ENCODE results near the gene PARK7. TPM values are rescaled to one million over a fixed set of nuclear protein-coding genes. Genes with fewer than 3 reads are reported as not detected.

Gene PARK7
- total RNA-seq, 2 experiments from 2014 or later = 138 to 306 TPM

- CTCF ChIA-PET (ENCODE audit: unreplicated experiment) = no interaction called here
- BruUV-seq (replicated peaks) = no TSS peak
- intact Hi-C loops (cut with micrococcal nuclease; ENCODE audit: unreplicated experiment) = loop anchor here (5.0 kb wide), 1 partner anchor 192 kb away; the partner anchor contains the start of gene VAMP3
These were observed 3.0 kb downstream of the PARK7 start for GRCh38 chr1:7964476-7964875.

GRCh38 chr1:7967196-7967595, 5.7 kb downstream of the PARK7 start:
- H3K27ac ChIP-seq (ENCODE audit: low read depth, low read length, poor library complexity, severe bottlenecking) = no peak overlapping the region
- no peaks in the 10 kb centered on the region for H3K9me3 ChIP-seq (ENCODE audit: low read length)
- peaks cover 32% of the 10 kb centered on the region for H3K4me1 ChIP-seq (ENCODE audit: insufficient read depth, low read length, poor library complexity, severe bottlenecking)
- H3K4me3 ChIP-seq (ENCODE audit: low read depth, low read length, poor library complexity, severe bottlenecking) = no peak overlapping the region
- H3K79me2 ChIP-seq (ENCODE audit: insufficient read depth, low read depth, low read length) = peaks cover 44% of the 10 kb centered on the region
- POLR2A ChIA-PET = interaction anchor here (0.7 kb wide), 1 partner anchor 11 kb away, joined by 3 read pairs; no protein-coding TSS in a partner anchor
- intact Hi-C loops (cut with micrococcal nuclease; ENCODE audit: unreplicated experiment) = no loop called here
- H3K9me2 ChIP-seq (ENCODE audit: insufficient read depth, low read length) = no peaks in the 10 kb centered on the region
- BruUV-seq (replicated peaks) = no TSS peak
- CTCF ChIA-PET (ENCODE audit: unreplicated experiment) = no interaction called here
- no peak overlapping the region for H2AFZ ChIP-seq (ENCODE audit: low read length)
- TF ChIP-seq EZH2phosphoT487 (IDR thresholded peaks at IDR 0.05; ENCODE audit: borderline replicate concordance, low read depth, low read length) (no peak), CTCF (conservative IDR thresholded peaks at IDR 0.05; ENCODE audit: low read length) (no peak)
- H3K4me2 ChIP-seq (ENCODE audit: low read length) = no peak overlapping the region; the same call in 1 of the 2 replicates
- no peak for DNase-seq (ENCODE audit: low spot score)
- H3K36me3 ChIP-seq (ENCODE audit: insufficient read depth, low read length) = peaks cover 92% of the 10 kb centered on the region
- H4K20me1 ChIP-seq (ENCODE audit: insufficient read depth, low read length) = peaks cover 6% of the 10 kb centered on the region; the same call in 1 of the 2 replicates

More at GRCh38 chr1:7964476-7964875, 3.0 kb downstream of the PARK7 start:
- peaks cover 54% of the 10 kb centered on the region for H3K79me2 ChIP-seq (ENCODE audit: insufficient read depth, low read depth, low read length)
- no peak overlapping the region for H2AFZ ChIP-seq (ENCODE audit: low read length)
- no peak for TF ChIP-seq EZH2phosphoT487 (IDR thresholded peaks at IDR 0.05; ENCODE audit: borderline replicate concordance, low read depth, low read length)
- no peak for TF ChIP-seq CTCF (conservative IDR thresholded peaks at IDR 0.05; ENCODE audit: low read length)
- POLR2A ChIA-PET = no interaction called here
- H3K27ac ChIP-seq (ENCODE audit: low read depth, low read length, poor library complexity, severe bottlenecking) = no peak overlapping the region
- peaks cover 38% of the 10 kb centered on the region for H3K4me1 ChIP-seq (ENCODE audit: insufficient read depth, low read length, poor library complexity, severe bottlenecking)
- peaks cover 67% of the 10 kb centered on the region for H3K36me3 ChIP-seq (ENCODE audit: insufficient read depth, low read length)
- H4K20me1 ChIP-seq (ENCODE audit: insufficient read depth, low read length) = peaks cover 6% of the 10 kb centered on the region; the same call in 1 of the 2 replicates
- no peak for DNase-seq (ENCODE audit: low spot score)
- no peak overlapping the region for H3K4me3 ChIP-seq (ENCODE audit: low read depth, low read length, poor library complexity, severe bottlenecking)
- H3K9me2 ChIP-seq (ENCODE audit: insufficient read depth, low read length) = no peaks in the 10 kb centered on the region
- H3K4me2 ChIP-seq (ENCODE audit: low read length) = no peak overlapping the region; the same call in 1 of the 2 replicates
- no peaks in the 10 kb centered on the region for H3K9me3 ChIP-seq (ENCODE audit: low read length)

- Histone ChIP-seq H3K4me3 (ENCODE audit: low read depth, low read length, poor library complexity, severe bottlenecking) (no peak overlapping the region), H3K4me1 (ENCODE audit: insufficient read depth, low read length, poor library complexity, severe bottlenecking) (peaks cover 28% of the 10 kb centered on the region), H3K9me3 (ENCODE audit: low read length) (no peaks in the 10 kb centered on the region), H2AFZ (ENCODE audit: low read length) (no peak overlapping the region), H3K36me3 (ENCODE audit: insufficient read depth, low read length) (peaks cover 97% of the 10 kb centered on the region), H3K9me2 (ENCODE audit: insufficient read depth, low read length) (no peaks in the 10 kb centered on the region), H3K79me2 (ENCODE audit: insufficient read depth, low read depth, low read length) (peaks cover 39% of the 10 kb centered on the region), H3K4me2 (ENCODE audit: low read length) (no peak overlapping the region), H3K27ac (ENCODE audit: low read depth, low read length, poor library complexity, severe bottlenecking) (no peak overlapping the region), H4K20me1 (ENCODE audit: insufficient read depth, low read length) (peaks cover 6% of the 10 kb centered on the region; the same call in 1 of the 2 replicates)
- TF ChIP-seq EZH2phosphoT487 (IDR thresholded peaks at IDR 0.05; ENCODE audit: borderline replicate concordance, low read depth, low read length) = no peak
- TF ChIP-seq CTCF (conservative IDR thresholded peaks at IDR 0.05; ENCODE audit: low read length) = no peak
- no peak for DNase-seq (ENCODE audit: low spot score)
- ChIA-PET POLR2A (interaction anchor here (0.7 kb wide), 1 partner anchor 12 kb away, joined by 3 read pairs; no protein-coding TSS in a partner anchor), CTCF (ENCODE audit: unreplicated experiment) (no interaction called here)
- intact Hi-C loops (cut with micrococcal nuclease; ENCODE audit: unreplicated experiment) = no loop called here
- no TSS peak for BruUV-seq (replicated peaks)
These were observed 6.1 kb downstream of the PARK7 start for GRCh38 chr1:7967651-7968050.
